ENCODE measurements around the gene MLXIP. TPM values are rescaled to one million over a fixed set of nuclear protein-coding genes. Genes with fewer than 3 reads are reported as not detected.
A peak's percentile ranks its signal among the peaks of the same experiment; 100 is the strongest.

The MLXIP gene
- total and polyA plus RNA-seq, 2 of the 13 experiments (the other 11 are each of a cell fraction or from before 2014, with no cell fraction given): 5.3 to 6.7 TPM

- peak; percentile 45 for TF ChIP-seq CTCF (CRISPR knock-in tag; IDR thresholded peaks at IDR 0.05)
- no peak for TF ChIP-seq TFE3 (CRISPR knock-in tag; IDR thresholded peaks at IDR 0.05)
- no peak for TF ChIP-seq MED8 (CRISPR knock-in tag; IDR thresholded peaks at IDR 0.05; ENCODE audit: insufficient replicate concordance)
- no peak for TF ChIP-seq HNRNPLL (IDR thresholded peaks at IDR 0.05; ENCODE audit: low read depth, low read length, poor library complexity, severe bottlenecking)
- TF ChIP-seq TCF7 (IDR thresholded peaks at IDR 0.05; ENCODE audit: low read depth): no peak
- TF ChIP-seq KDM6A (CRISPR knock-in tag; IDR thresholded peaks at IDR 0.05; ENCODE audit: low read depth): no peak
- TF ChIP-seq ZBTB38 (CRISPR knock-in tag; IDR thresholded peaks at IDR 0.05): 0 out of 2 replicates have a peak, but pooled peaks have one; percentile 40
- TF ChIP-seq HNF4G (IDR thresholded peaks at IDR 0.05; ENCODE audit: borderline replicate concordance, low read depth, low read length): peak; percentile 76; the same call in 1 of the 2 replicates
- no peak; the same call in 1 of the 2 replicates for TF ChIP-seq HNF4G (CRISPR knock-in tag; IDR thresholded peaks at IDR 0.05; ENCODE audit: borderline replicate concordance, low read depth)
- peak; percentile 74 for TF ChIP-seq HNF4A (CRISPR knock-in tag; IDR thresholded peaks at IDR 0.05)
- TF ChIP-seq SOX6 (IDR thresholded peaks at IDR 0.05): no peak
- TF ChIP-seq SOX6 (CRISPR knock-in tag; IDR thresholded peaks at IDR 0.05): peak; percentile 59
- TF ChIP-seq PAXIP1 (CRISPR knock-in tag; conservative IDR thresholded peaks at IDR 0.05): peak; percentile 55
- TF ChIP-seq TEAD3 (CRISPR knock-in tag; optimal IDR thresholded peaks at IDR 0.05; ENCODE audit: borderline replicate concordance): peak; percentile 27
- TF ChIP-seq ATF3 (CRISPR knock-in tag; IDR thresholded peaks at IDR 0.05): no peak
- no peak for TF ChIP-seq SOX13 (IDR thresholded peaks at IDR 0.05)
- TF ChIP-seq SOX13 (CRISPR knock-in tag; conservative IDR thresholded peaks at IDR 0.05 in 1 of 2, IDR thresholded peaks at IDR 0.05 in 1 of 2): peak in 1 of 2 experiments; percentile 64; a peak in 2 of 4 replicates
- peak; percentile 72; the same call in 1 of the 2 replicates for TF ChIP-seq HNRNPL (IDR thresholded peaks at IDR 0.05; ENCODE audit: low read depth, low read length)
- TF ChIP-seq NR2F6 (IDR thresholded peaks at IDR 0.05): no peak
- 0 out of 2 replicates have a peak, but pooled peaks have one; percentile 22 for TF ChIP-seq NR2F6 (CRISPR knock-in tag; IDR thresholded peaks at IDR 0.05)
- no peak for TF ChIP-seq ZNF12 (CRISPR knock-in tag; IDR thresholded peaks at IDR 0.05)
- 0 out of 2 replicates have a peak, but pooled peaks have one; percentile 31 for TF ChIP-seq NCOR1 (IDR thresholded peaks at IDR 0.05; ENCODE audit: borderline replicate concordance, low read length)
- TF ChIP-seq TBX3 (IDR thresholded peaks at IDR 0.05; ENCODE audit: borderline replicate concordance): no peak
Observed at GRCh38 chr12:122126713-122127597, 48.4 kb downstream of the MLXIP start (continued).
